GM10847 (cell line): ENCODE measurements around the gene SLC4A11.

Source experiments
- POLR2A ChIP-seq: IDR thresholded peaks from 2 replicates; pipeline ENCODE4 v1.6.1; 2011; ENCODE audit not compliant: insufficient read length; ENCODE audit errors: extremely low read depth

The SLC4A11 gene

GRCh38 chr20:3255728-3256127 lies 16.7 kb upstream of the SLC4A11 start:
- TF ChIP-seq POLR2A: no peak

DNA sequence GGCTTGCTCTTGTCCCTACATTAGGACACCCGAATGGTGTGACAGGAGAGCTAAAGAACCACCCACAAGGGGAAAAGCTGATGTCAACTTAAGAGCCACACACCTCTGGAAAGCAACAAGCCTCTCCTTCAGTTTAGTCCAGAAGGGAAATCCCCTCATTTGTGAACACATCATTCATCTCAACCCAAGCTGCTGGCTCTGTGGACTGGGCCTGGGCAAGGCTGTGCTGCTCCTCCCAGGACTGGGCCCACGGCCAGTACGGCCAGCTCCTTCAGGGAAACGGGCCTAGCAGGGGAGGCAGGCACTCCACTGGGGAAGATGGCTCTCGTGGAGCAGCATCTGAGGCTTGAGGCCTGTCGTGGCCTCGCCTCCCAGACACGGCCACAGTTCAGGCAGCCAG lies 12.8 kb upstream of the SLC4A11 start:
- TF ChIP-seq POLR2A: no peak

- TF ChIP-seq POLR2A: no peak
These were observed 11.1 kb upstream of the SLC4A11 start for GRCh38 chr20:3250091-3250504.

DNA sequence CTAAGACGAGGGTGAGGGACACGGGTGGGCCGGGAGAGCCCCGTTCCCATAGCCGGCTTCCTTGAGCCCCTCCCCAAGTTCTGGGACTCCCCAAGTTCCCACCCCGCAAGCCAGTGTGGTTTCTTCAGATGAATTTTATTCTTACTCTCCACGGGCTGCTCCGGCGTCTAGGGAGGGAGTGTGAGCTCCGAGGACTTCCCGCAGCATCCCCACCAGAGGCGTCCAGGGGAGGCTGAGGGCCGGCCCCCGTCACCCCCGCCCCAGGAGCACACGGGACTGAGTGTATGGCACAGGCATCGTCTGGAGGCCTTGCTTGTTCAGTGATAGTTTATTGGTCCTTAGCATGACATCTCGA lies 10.0 kb upstream of the SLC4A11 start:
- no peak for TF ChIP-seq POLR2A

DNA sequence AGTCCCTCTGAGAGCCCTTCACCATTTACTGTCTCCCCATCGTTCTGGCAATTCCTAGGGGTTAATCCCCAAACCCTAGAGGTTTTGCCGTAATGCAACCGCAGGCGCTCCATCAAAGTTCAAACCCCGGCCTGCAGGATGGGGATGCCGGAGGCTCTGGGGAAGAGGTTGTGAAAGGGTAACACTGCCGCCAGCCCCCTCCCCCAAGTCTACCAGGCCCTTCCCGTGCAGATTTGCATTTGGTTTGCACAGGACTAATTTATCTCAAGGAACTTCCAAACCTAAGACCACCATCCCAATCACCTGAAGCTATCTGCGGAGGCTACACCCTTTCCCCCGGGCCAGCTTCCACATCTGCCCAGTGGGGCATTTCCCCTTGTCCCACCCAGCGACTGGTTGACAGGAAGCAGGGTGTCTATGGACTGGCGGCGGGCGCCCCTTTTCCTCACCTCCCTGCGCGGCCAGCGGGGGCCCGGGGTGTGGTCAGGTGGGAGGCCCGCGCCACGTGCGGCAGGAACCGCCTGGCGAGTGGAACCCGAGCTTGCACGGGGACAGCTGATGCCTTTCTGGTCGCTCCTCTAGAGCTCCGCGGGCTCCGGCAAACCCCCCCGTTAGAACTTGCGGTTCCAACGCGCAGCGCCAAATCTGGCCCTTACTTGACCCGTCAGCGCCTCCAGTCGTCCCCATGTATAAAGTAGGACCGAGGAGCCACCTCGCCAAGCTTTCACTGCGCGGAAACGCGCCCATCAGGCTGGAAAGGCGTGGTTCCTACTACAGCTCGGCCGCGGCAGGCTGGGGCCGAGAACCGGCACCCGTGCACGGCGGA lies 9.4 kb upstream of the SLC4A11 start:
- no peak for TF ChIP-seq POLR2A

GRCh38 chr20:3247638-3248037 lies 8.6 kb upstream of the SLC4A11 start:
- TF ChIP-seq POLR2A: no peak

- TF ChIP-seq POLR2A: no peak
These were observed 7.7 kb upstream of the SLC4A11 start for GRCh38 chr20:3246682-3247081.

DNA sequence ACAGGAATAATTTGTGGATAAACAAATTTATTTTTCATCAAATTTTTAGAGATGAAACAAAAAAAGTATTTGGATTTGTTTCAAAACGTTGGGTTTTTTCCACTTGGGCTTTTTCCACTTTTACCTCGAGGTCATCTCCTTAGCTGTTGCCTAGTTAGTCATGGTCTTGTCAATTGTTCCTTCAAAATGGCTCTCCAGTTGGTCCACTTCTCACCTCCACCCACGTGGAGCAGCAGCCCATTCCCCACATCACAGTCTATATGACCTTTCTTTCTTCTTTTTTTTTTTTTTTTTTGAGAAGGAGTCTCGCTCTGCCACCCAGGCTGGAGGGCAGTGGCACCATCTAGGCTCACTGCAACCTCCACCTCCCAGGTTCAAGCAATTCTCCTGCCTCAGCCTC lies 6.7 kb upstream of the SLC4A11 start:
- TF ChIP-seq POLR2A: no peak

DNA sequence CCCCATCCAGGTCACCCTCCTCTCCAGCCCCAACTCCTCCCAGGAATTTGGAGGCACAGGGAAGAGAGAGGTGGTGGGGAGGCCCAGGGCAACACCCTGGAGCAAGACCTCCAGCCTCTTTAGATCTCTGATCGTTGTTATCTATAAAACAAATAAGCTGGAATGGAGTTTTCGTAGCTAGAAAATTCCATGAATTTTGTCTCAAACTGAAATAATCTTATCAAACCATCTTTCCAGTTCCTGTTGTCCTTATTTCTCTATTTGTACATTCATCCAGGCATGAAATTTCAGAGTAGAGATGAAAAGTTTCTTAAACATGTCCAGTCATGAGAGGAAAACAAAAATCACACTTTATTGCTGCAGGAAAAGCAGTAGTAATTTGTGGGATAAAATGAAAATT lies 6.2 kb upstream of the SLC4A11 start:
- TF ChIP-seq POLR2A: no peak

- TF ChIP-seq POLR2A: no peak
These were observed 5.6 kb upstream of the SLC4A11 start for GRCh38 chr20:3244613-3245012.

- TF ChIP-seq POLR2A: no peak
These were observed 4.8 kb upstream of the SLC4A11 start for GRCh38 chr20:3243718-3244358.

DNA sequence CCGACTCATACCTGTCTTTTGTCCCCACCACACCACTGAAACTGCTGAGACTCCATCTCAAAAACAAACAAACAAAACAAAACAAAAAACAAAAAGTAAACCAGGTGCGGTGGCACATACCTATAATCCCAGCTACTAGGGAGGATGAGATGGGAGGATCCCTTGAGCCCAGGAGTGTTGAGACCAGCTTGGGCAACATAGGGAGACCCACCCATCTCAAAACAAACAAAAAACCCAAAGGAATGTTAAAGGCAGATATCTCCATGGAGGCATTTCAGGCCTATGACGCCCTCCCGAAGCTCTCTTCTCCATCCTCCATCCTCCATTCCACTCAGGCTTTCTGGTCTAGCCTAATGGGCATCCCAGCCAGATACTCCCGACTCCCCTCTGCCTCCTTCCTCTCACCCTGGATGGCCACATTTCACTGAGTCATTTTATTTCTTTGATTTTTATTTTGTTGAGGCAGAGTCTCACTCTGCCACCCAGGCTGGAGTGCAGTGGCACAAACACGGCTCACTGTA lies 3.2 kb upstream of the SLC4A11 start:
- TF ChIP-seq POLR2A: no peak

DNA sequence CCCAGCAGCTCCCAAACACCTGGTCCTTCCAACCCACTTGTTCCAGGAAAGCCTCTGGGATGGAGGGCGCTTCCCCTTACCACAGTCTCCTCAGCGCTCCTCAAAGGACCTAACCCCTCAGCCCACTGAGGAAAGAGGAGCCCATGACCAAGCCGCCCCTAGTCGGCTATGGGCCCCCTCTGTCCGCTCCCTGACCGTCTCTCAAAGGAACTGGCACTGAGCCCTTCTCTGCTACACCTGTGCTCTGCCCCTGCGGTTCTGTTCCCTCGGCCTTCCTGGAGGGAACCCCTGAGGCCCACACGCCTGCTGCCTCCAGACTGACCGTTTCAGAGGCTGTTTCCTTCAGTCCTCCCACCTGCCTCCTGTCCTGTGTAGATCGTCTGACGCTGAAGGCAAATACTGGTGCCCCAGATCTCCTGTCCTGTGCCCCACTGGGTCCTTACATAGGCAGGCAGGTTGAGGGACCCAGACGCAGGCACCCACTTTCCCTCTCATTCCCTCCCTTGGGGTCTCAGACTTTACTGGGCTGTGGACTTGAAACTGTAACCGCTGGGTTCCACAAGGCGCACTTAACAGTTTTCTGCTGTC lies 1.9 kb upstream of the SLC4A11 start:
- TF ChIP-seq POLR2A: no peak

DNA sequence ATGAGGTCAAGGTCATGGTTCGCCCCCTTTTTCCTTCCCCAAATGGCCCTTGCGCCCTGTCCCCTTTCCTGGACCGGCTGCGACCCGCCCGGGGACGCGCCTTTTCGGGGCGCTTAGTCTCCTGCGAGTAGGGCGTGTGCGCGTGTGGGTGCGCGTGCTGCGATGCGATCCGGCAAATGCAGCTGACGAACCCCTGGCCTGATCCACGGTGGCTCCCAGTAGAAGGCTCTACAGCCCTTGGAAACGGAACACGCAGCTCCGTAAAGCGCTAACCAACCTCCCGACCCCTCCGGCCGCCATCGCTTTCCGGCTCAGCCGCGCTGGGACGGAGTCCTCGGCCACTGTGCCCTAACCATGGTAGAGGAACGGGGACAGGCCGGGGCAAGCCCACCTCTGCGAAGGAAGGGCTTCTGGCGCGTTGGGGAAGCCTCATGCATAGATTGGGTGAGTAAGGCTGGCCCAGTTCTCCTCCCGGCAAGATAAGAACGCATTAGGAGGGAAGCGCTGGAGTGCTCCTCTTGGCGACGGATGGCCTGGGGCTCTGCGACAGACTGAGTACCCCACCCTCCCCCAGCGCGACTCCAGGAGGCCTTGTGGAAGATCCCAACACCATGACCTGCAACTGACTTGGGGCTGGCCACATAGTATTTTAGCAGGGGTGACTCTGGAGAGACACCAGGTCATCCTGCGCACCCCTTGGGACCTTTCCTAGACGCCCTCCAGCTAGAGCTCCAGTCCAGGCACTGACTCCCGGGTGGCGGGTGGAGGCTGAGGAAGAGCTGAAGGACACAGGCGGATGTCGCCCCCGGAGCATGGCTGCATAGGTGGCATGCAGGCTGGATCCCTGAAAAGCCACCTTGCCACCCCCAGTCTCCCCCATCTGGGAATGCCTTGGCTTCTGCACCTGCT lies 1.1 kb upstream of the SLC4A11 start:
- TF ChIP-seq POLR2A: no peak

DNA sequence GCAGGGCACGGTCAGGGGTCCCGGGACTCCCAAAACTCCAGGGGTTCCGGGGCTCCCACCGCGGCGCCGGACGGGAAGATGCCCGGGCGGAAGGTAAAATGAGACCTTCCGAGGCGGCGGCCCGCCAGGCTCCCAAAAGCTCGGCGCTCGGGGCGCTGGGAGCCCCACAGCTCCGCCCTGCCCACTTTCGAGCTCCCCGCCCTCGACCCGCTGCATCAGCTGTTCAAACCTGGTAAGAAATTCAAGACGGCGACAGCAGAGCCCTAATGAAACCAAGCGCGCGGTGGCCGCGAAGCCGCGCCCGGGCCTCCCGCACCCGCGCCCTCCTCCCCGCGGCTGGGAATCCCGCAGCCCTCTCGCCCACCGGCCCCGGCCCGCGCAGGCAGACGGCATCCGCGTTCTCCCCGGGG lies 369 bp downstream of the SLC4A11 start:
- TF ChIP-seq POLR2A: no peak
